CD4-positive, alpha-beta T cell treated with Interleukin-10 for 1 hour (primary cell): Measurements from ENCODE around the gene PLET1.
"Not testable (repeated sequence)": the region's sequence is repeated elsewhere in the genome, so short reads cannot be mapped to it uniquely, and the experiment has no call there.

ENCODE experiments used
- DNase-seq: peaks from one replicate; pipeline ENCODE4 v3.0.0-alpha.2; 2020

Gene PLET1

DNA sequence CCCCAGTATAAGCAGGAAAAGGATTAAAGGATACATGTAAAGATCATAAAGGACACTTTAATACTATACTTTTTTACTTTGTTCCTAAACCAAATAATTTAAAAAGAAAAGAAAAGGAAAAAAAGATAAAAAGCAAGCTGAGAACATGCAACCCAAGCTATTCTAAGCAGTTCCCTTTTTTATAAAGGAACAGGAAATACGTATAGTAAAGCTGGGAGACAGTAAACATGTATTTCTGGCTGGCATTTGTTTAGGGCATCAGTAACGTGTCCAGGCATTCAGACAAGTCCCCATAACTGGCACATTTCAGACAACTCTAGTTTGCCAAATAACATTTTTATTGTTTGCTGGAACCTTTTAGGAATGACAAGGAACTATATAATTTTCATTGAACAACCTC is 60.4 kb downstream of the PLET1 start:
- DNase-seq: no peak

DNA sequence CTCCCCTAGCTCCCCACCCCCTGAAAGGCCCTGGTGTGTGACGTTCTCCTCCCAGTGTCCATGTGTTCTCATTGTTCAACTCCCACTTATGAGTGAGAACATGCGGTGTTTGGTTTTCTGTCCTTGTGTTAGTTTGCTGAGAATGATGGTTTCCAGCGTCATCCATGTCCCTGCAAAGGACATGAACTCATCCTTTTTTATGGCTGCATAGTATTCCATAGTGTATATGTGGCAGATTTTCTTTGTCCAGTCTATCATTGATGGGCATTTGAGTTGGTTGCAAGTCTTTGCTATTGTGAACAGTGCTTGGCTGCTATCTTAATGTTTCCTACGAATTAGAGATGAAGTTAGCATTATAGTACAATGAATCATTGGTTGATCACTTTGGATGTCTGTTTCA is 61.6 kb downstream of the PLET1 start:
- not testable (repeated sequence) for DNase-seq
